GOT3 (cell line): ENCODE measurements around the gene GAA.

Experiments used
- DNase-seq: peaks from one replicate; lab custom pipeline; 2025; ENCODE audit warnings: mixed read lengths; lab: John Stamatoyannopoulos, UW

GAA gene

DNA sequence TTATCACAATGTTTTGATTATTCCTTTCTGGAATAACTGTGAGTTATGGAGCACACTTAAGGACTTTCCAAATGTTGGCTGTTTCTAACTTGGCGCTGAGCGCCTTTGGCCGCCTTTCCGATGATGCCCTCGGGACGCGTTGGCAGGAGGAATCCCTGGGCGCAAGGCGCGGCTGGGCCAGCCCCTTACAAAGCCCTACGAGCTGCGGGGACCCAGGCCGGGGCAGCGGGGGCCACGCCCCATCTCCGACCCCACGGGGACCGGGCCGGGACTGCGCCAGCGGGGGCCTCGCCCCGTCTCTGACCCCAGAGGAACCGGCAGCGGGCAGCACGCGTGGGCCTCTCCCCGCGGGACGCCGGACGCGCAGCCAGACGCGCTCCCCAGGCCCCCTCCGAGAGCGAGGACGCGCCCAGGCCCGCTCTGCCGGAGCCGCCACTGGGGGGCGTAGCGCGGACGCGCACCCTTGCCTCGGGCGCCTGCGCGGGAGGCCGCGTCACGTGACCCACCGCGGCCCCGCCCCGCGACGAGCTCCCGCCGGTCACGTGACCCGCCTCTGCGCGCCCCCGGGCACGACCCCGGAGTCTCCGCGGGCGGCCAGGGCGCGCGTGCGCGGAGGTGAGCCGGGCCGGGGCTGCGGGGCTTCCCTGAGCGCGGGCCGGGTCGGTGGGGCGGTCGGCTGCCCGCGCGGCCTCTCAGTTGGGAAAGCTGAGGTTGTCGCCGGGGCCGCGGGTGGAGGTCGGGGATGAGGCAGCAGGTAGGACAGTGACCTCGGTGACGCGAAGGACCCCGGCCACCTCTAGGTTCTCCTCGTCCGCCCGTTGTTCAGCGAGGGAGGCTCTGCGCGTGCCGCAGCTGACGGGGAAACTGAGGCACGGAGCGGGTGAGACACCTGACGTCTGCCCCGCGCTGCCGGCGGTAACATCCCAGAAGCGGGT lies at the start of gene GAA:
TSS of gene GAA (plus strand) at position 571 of the 935 bp plus-strand sequence. CDS start 3,006 bp downstream, outside the sequence.
- DNase-seq = peak; percentile 47

DNA sequence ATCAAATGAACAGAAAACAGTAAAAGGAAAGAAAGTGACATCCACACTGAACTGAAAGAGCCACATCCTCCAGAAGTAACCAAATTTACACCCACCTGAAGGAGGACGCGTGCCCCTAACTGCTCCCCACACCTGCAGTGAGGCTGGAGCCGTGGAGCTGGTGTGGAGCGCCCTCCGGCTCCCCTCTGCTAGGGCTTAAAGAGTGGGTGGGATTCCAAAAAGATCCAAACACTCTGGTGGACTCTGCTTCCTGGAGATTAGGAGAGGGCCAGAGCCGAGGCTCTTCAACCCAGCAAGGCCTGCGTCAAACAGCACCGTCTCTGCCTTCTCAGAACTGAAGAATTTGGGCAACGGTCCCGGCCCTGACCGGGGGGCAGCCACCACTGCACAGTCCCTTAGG lies 49.7 kb upstream of the GAA start:
- no peak for DNase-seq

DNA sequence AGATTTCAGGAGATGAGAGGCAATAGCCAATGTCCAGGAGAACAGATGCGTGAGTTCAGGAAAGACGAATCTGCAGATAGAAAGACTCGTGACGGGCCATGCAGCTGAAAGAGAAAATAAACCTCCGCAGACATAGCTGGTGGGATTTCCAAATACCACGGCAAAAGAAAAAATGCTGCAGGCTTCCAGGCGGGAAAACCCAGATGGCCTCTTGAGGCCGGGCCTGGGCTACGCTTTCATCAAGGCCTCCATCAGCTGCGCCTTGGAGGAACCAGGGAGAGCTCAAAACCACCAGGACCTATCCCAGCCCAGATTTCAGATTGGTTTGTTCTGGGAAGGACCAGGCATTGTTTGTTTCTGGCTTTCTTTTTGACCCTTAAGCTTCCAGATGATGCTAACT lies 48.3 kb upstream of the GAA start:
- no peak for DNase-seq

DNA sequence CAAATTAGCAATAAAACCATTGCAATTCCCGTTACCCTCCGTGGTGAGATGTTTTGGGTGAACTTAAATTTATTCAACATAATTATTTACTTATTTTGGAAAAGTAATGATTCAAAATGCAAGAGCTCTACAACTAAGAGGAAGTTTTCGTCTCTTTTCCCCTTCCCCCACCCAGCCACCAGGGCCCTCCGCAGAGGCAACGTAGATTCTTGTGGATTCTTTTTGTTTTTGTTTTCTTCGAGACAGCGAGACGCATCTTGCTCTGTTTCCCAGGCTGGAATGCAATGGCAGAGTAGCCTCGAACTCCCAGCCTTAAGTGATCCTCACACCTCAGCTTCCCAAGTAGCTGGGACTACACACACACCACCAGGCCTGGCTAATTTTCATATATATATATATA lies 45.8 kb upstream of the GAA start:
- no peak for DNase-seq

DNA sequence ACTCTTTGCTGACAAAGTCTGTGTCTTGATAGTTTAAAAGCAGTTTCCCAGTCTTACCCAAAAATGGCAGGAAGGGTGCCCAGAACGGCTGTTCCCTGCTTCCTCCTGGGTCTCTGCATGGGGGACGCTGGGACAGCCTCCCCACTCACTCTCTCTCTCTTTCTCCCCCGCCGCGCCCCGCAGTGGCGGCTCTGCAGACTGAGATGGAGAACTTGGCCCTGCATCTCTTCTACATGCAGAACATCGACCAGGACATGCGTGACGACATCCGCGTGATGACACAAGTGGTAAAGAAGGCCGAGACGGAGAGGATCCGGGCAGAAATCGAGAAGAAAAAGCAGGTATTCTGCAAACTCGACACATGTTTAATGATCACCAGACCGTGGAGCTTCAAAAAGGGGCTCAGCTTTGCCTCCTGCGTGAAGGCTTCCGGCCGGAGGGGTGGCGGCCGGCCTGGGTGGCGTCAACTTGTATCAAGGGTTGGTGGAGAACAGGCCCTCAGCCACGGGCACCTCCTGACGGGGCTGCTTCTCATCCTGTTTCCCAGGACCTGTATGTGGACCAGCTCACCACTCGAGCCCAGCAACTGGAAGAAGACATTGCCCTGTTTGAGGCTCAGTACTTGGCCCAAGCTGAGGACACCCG lies 42.9 kb upstream of the GAA start:
- no peak for DNase-seq

DNA sequence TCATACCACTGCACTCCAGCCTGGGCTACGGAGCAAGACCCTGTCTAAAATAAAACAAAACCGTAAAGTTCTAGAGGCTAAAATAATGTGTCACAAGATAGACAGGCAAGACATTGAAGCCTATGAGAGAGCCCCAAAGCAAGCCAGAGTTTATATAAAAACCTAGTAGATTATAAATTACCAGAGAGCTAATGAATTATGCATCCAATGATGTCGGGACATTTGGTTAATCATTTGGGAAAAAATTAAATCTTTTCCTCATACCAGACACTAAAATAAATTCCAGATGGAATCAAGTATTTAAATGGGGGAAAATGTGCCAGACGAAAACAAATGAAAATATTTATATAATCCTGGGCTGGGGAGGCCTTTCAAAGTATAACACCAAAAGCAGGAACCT lies 40.7 kb upstream of the GAA start:
- DNase-seq = no peak

DNA sequence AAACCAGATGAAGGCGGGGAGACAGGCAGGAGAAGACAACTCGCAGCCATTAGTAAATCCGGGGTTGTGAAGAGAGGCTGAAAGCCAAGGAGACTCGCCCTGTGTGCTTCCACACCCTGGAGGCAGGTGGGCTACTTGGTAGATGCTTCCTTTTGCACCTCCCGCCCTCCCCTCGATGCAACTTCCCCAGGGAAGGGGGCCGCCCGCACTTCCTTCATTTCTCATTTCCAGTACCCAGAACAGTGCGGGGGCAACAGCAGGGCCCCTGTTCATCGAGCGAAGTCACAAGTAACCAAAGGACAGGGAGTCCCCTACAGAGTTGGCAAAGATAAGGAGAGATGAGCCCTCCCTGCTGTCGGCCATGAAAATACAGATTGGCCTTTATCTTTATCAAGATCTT lies 40.0 kb upstream of the GAA start:
- DNase-seq = no peak

DNA sequence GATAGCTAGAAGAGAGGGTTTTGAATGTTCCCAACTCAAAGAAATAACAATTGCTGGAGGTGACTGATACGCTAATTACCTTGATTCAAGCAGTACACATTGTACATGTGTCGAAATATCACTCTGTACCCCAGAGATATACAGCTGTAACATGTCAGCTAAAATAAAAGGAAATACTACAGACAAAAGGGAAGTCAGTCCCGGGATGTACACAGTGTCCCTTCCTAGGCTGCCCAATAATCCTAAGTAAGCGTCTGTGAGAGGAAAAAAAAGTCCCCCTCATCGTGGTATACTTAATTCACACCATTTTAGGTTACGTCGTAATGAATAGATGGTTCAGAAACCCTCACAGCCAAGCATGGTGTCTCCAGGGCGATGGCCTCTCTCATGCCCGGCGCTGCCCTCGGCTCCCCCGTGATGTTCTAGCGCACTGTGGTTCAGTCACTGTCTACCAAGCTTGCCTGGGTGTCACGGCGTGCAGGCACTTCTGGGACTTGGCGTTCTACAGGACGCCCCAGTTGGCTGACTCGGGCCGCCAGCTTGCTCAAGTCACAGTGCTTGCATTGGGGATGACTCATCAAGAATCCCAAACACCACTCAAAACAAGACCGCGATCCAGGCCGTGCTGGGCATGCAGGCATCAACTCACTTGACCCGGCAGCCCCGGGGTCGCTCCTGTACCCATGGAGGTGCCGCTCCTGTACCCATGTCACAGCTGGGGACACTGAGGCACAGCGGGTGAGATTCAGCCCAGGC lies 37.4 kb upstream of the GAA start:
- DNase-seq = no peak

DNA sequence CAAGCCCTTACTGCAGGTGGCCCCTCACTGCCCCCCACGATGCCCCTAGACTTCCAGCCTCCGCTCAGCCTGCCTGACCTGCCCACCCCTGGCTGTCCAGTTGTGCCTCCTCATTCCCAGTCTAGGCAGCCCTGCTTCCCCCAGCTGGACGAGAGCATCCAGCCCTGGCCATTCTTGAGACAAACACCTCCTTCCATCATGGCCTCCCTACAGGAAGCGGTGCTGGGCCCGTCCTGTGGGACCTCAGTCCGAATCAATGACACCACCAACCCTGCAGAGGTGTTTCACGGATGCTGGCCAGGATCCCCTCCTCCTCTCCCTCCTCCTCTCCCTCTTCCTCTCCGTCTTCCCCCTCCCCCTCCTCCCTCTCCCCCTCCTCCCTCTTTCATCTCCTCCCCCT lies 36.7 kb upstream of the GAA start:
- no peak for DNase-seq

DNA sequence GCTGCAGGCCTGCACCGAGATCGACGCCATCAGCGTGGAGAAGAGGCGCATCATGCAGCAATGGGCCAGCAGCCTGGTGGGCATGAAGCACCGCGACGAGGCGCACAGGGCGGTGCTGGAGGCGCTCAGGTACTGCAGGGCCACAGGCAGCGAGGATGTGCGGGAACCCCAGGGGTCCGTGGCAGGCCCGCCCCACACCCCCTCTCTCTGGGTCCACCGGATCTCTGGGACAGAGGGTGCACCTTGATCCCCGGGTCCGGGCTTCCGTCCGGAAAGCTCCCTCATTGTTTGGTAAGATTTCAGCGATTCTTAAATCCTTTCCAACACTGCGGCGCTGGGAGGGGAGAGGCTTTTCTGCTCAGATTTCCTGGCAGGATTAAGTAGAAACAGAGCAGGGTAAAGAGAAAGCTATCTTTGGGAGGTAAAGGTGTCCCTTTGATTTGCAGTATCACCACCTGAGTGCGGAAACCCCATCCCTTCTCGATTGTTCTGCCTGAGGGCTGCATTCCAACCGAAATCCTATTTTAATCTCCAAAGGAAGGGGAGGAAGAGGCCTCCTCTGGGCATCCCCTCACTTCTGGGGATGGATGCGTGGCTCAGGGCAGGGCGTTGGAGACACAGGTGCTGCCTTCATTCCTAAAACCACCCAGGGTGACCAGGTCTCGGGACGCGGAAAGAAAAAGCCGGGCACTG lies 35.8 kb upstream of the GAA start:
- no peak for DNase-seq

DNA sequence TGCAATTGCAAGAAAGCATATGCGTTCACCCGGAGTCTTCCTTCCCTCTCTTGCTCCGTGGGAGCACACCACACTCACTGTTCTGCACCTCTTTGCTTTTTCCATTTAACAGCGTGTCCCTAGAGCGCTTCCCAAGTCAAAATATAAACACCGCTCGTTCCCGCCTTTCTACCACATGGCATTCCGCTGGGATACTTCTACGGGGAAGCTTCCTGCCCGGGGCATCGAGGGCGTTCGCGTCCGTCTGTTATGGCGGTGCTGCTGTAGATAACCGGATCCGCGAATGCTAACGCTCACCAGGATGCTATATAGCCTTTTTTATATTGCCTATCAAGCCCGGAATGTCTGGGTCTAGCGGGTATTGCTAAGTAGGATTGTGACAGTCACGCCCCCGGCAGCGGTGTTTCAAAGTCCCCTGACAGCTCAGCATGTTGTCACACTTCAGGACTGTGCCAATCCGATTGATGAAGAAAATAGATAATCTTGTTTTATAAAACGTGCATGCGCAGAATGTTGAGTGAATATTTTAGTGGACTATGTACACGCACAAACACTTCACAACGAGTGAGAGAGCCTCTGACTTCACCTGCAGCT lies 33.9 kb upstream of the GAA start:
- no peak for DNase-seq

DNA sequence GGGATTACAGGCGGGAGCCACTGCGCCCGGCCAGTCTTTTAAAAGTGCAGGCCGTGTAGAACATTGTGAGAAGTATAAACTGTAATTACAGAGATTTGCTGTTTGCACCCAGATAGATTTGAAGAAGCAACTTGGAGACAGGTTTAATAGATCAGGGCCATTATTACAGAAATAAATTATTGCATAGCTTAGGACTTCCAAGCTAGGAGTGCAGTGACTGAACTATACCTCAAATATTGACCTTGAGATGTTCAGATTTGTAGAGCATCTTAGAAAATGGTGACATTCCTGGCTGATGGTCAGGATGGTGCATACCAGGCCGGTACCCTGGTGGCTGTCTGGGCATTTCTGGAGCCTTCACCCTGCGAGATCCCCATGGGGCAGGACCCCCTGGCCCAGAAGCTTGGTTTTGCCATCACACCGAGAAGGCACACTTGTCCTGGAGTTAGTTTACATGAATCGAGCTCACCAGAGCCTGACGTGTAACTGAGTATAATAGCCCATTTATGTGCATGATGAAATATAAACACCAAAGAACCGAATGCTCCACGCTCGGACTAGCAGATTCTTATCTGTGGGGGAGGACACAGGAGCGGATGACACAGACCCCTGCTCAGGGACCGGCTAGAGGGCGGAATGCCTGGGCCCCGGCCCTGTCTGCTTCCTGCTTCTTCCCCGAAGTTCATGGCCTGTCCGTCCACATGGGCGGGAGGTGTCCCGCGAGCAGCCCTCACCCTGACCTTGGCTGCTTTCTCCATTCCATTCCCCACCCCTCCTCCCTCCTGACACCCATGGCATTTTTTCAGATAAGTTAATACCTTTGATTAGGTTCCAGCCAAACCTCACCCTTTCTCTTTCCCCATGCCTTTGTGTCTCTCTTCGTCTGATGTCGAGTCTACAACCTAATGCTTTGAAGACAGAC lies 32.8 kb upstream of the GAA start:
- DNase-seq = no peak

DNA sequence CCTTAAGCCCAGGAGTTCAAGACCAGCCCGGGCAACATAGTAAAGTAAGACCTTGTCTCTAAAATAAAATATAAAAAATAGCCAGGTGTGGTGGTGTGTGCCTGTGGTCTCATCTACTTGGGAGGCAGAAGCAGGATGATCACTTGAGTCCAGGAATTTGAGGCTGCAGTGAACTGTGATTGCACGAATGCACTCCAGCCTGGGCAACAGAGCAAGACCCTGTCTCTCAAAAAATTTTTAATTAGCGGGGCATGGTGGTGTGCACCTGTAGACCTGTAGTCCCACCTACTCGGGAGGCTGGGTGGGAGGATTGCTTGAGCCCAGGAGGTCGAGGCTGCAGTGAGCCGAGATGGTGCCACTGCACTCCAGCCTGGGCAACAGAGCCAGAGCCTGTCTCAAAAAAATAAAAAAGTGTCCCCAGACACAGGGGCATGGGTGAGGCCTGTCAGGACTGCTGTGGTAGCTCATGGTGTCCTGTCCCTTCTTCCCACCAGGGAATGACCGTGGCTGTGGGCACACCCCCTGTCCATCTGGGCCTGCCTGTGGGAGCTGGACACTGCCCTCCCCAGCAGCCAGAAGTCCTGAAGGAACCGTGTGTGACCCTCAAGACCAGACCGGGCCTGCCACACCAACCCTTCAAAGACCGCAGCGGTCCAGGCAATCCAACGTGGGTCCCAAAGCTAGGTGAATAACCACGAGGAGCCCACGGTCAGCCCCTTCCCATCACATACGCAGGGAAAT lies 30.8 kb upstream of the GAA start:
- DNase-seq = no peak

DNA sequence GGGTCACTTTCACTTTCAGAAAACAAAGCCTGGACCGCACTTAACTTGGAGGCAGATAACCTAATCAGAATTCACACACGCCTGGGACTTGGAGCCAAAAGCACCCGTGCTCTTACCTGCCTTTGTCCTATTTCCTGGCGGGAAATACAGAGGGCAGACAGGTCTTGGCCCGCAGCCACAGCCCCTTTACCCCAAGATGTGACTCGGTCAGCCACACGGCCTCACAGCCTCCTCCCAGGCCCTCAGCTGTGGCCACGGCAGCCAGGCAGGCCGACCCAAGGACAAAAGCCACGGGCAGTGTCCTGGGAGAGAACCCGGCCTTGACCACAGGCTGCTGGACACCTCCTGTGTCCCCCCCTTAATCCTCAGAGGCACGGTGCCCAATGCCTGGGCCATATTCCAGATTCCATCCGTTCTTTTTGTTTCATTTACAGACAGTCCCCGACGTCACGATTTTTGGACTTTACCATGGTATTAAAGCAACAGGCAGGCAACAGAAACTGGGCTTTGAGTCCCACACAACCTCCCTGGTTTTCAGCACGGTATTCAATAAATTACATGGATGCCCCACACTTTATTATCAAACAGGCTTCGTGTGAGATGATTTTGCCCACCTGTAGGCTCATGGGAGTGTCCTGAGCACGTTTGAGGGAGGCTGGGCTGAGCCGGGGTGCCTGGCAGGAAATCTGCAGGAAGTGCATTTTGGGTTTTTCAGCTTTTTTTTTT lies 30.1 kb upstream of the GAA start:
- no peak for DNase-seq

DNA sequence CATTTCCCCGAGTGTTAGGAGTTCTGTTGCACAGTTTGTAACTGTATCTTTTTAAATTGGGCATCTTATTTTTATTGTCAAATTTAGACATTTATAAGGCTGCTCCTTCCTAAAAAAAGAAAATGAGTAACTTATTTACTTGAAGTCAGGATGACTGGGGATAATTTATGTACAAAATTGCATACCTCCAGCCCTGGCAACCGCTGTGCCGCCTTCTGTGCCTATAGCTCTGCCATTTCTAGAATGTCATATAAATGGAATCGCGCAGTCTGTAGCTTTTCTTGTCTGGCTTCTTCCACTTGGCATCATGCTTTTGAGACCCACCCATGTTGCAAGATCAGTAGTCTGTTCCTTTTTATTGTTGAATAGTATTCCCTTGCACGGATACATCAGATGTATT lies 29.0 kb upstream of the GAA start:
- no peak for DNase-seq

DNA sequence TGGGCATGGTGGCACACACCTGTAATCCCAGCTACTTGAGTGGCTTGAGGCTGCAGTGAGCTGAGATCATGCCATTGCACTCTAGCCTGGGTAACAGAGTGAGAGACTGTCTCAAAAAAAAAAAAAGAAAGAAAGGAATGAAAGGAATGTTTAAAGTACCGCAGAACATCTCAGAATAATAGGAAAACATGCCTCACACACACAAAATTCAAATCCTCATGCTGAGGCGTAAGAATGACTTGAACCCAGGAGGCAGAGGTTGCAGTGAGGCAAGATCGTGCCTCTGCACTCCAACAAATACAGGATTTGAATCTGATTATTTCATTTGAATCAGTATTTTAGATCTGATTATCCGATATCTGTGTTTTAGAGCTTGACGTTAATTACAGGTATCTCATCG lies 21.3 kb upstream of the GAA start:
- no peak for DNase-seq

DNA sequence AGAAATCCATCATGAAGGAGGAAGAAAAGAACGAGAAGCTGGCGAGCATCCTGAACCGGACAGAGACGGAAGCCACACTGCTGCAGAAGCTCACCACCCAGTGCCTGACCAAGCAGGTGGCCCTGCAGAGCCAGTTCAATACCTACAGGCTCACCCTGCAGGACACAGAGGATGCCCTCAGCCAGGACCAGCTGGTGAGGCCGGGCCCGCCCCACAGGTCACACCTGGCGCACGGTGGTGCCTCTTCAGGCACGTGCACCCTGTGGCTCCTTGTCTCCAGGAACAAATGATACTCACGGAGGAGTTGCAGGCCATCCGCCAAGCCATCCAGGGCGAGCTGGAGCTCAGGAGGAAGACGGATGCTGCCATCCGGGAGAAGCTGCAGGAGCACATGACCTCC lies 19.8 kb upstream of the GAA start:
- DNase-seq = no peak

DNA sequence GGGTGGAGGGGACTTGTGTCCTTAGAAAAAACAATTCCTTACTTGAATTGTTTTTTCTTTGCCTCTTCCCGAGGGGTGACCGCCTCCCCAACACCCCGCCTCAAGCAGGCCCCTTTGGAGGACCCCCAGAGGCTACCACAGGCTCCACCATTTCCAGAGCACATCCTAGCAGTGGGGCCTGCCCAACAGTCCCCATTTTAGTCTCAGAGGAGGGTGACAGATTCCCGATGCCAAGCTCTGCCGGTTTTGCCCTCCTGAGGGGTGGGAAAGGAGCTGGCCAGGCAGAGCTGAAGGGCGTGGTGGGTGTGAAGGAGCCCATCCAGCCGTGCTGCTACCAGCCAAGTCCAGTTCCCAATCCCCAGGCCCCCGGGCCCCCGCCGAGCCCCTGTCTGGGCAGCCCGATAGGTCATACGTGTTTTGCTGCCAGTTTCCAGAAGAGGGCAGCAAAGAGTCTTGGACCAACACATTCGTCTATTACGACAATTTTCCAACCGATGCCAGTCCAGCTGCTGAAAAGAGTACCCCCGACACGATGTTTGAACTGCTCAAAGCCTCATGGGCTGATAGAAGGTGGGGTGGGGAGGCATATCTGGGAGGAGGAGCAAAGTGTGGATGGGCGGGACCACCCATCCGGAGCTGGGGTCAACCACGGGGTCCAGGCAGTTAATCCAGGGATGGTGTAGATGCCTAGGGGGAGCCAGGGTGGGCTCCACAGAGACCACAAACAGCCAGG lies 18.8 kb upstream of the GAA start:
- DNase-seq = no peak
